PC-9 (cell line): ENCODE measurements around the gene ZFP3. TPM values are rescaled to one million over a fixed set of nuclear protein-coding genes. Genes with fewer than 3 reads are reported as not detected.

ENCODE experiments used
- BruUV-seq: library from RNA; stranded (reverse); fragments of 400-500 nt; replicated peaks from 2 replicates; lab custom pipeline; 2021; lab: Mats Ljungman, UMichigan
- CTCF ChIA-PET: fragments of 300-600 bp; sonication (Branson Sonifier 250); formaldehyde crosslinking; loops from one replicate; lab custom pipeline; 2022; ENCODE audit warnings: antibody characterized with exemption; lab: Charles Lee
- POLR2A ChIA-PET: fragments of 300-600 bp; sonication (Branson Sonifier 250); formaldehyde crosslinking; loops from one replicate; lab custom pipeline; 2022; ENCODE audit warnings: antibody characterized with exemption; ENCODE audit not compliant: unreplicated experiment; lab: Charles Lee
- DNase-seq, 2 experiments: peaks; one replicate each; pipeline versions ENCODE4 v3.0.0 to v3.0.0-alpha.2; 2015 to 2022; ENCODE audit warnings: mixed read lengths in 1 of 2
- H2AFZ ChIP-seq: fragments of 200-600 bp; sonication (generic); 2 replicates; pipeline ENCODE4 v1.8.1; 2017; ENCODE audit warnings: antibody characterized with exemption
- H3F3A ChIP-seq: fragments of 200-600 bp; sonication (generic); 2 replicates; pipeline ENCODE4 v1.8.1; 2017; ENCODE audit warnings: antibody characterized with exemption, mild to moderate bottlenecking, low read depth; ENCODE audit not compliant: insufficient read depth
- H3K27ac ChIP-seq: fragments of 200-600 bp; sonication (generic); 2 replicates; pipeline ENCODE4 v1.6.1; 2016; ENCODE audit warnings: mixed run types
- H3K27me3 ChIP-seq: fragments of 200-600 bp; sonication (generic); 2 replicates; pipeline ENCODE4 v1.6.1; 2016; ENCODE audit warnings: low read depth, mixed run types; ENCODE audit not compliant: insufficient read depth
- H3K36me3 ChIP-seq: fragments of 200-600 bp; sonication (generic); 2 replicates; pipeline ENCODE4 v1.6.1; 2016; ENCODE audit warnings: low read depth, mixed run types
- H3K4me1 ChIP-seq: fragments of 200-600 bp; sonication (generic); replicated peaks from 2 replicates; pipeline ENCODE4 v1.6.1; 2016; ENCODE audit warnings: mixed run types; ENCODE audit not compliant: insufficient read depth
- H3K4me2 ChIP-seq: fragments of 200-600 bp; sonication (generic); 2 replicates; pipeline ENCODE4 v1.6.1; 2017; ENCODE audit warnings: mixed run types
- H3K4me3 ChIP-seq: fragments of 200-600 bp; sonication (generic); 2 replicates; pipeline ENCODE4 v1.6.1; 2016; ENCODE audit warnings: mixed run types
- H3K79me2 ChIP-seq: fragments of 200-600 bp; sonication (generic); 2 replicates; pipeline ENCODE4 v1.6.1; 2017; ENCODE audit warnings: low read depth, mixed run types
- H3K9me2 ChIP-seq: fragments of 200-600 bp; sonication (generic); 2 replicates; pipeline ENCODE4 v1.8.1; 2017; ENCODE audit warnings: mild to moderate bottlenecking; ENCODE audit not compliant: insufficient read depth
- H3K9me3 ChIP-seq: fragments of 200-600 bp; sonication (generic); 2 replicates; pipeline ENCODE4 v1.8.1; 2016; ENCODE audit warnings: low read depth; ENCODE audit not compliant: insufficient read depth
- H4K20me1 ChIP-seq: fragments of 200-600 bp; sonication (generic); 2 replicates; pipeline ENCODE4 v1.8.1; 2017; ENCODE audit not compliant: insufficient read depth
- EZH2 ChIP-seq: fragments of 200-600 bp; sonication (generic); IDR thresholded peaks from 2 replicates; pipeline ENCODE4 v1.8.0; 2017; ENCODE audit warnings: antibody characterized with exemption, low read depth
- intact Hi-C: fragments of 100-400 bp; cut with micrococcal nuclease; formaldehyde crosslinking; loops from one replicate; pipeline ENCODE4 v1.10.0; 2022; ENCODE audit not compliant: unreplicated experiment
- total RNA-seq: library from RNA; stranded (reverse); gene quantifications from 2 replicates; pipeline ENCODE4 v1.2.3, GENCODE V29; 2021
- TF ChIP-seq, protein P1 (sequence below): fragments of 200-600 bp; sonication (generic); conservative IDR thresholded peaks from 2 replicates; pipeline ENCODE4 v1.6.1; 2017; ENCODE audit warnings: mixed run types, antibody characterized with exemption, mild to moderate bottlenecking, moderate library complexity

The ZFP3 gene
- total RNA-seq, 1 experiment from 2014 or later = 4.5 TPM

DNA sequence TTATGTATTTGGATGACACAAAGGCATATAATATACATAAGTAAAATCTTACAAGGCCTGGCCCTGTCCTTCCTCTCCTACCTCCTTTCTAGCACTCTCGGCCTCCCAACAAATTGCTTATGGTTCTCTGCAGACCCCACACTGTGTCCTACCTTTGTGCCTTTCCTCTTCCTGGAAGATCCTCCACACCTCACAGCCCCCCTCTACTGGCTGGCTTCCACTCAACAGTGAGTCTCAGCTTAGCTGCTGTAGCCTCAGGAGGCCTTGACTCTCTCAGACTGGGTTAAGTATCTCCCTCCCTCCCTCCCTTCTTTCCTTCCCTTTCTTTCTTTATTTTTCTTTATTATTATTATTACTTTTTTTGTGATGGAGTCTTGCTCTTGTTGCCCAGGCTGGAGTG, 34.7 kb upstream of the ZFP3 start:
- Histone ChIP-seq H3K9me2 (no peaks in the 10 kb centered on the region), H3K79me2 (no peaks in the 10 kb centered on the region), H3K9me3 (no peaks in the 10 kb centered on the region), H4K20me1 (no peaks in the 10 kb centered on the region), H3K27me3 (no peaks in the 10 kb centered on the region), H3K4me1 (peaks cover 13% of the 10 kb centered on the region), H2AFZ (no peak overlapping the region), H3K27ac (no peak overlapping the region), H3K4me2 (no peak overlapping the region), H3F3A (no peaks in the 10 kb centered on the region), H3K36me3 (no peaks in the 10 kb centered on the region), H3K4me3 (no peak overlapping the region)
- DNase-seq = no peak
- BruUV-seq = no TSS peak
- ChIA-PET POLR2A (no interaction called here), CTCF (no interaction called here)
- intact Hi-C loops = no loop called here
- TF ChIP-seq EZH2 = no peak
- TF ChIP-seq, protein P1, sequence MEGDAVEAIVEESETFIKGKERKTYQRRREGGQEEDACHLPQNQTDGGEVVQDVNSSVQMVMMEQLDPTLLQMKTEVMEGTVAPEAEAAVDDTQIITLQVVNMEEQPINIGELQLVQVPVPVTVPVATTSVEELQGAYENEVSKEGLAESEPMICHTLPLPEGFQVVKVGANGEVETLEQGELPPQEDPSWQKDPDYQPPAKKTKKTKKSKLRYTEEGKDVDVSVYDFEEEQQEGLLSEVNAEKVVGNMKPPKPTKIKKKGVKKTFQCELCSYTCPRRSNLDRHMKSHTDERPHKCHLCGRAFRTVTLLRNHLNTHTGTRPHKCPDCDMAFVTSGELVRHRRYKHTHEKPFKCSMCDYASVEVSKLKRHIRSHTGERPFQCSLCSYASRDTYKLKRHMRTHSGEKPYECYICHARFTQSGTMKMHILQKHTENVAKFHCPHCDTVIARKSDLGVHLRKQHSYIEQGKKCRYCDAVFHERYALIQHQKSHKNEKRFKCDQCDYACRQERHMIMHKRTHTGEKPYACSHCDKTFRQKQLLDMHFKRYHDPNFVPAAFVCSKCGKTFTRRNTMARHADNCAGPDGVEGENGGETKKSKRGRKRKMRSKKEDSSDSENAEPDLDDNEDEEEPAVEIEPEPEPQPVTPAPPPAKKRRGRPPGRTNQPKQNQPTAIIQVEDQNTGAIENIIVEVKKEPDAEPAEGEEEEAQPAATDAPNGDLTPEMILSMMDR = no peak

DNA sequence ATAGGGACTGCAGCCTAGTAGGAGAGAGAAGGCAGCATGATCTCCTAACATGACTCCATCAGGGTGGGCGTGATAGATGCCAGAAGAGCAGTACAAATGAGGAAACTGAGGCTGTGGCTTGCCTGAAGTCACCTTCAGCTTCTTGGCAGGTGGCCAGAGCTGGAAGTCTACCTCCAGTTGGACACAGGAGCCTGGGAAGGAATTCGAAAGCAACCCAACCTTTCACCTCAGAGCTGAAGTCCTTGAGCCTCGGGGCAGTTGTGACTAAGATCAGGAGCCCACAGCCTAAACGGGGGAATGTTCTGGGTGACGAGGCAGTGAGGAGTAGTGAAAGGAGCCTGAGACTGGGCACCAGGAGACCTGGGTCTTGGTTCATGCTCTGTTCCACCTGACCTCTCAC, 33.6 kb upstream of the ZFP3 start:
- Histone ChIP-seq H3K27ac (no peak overlapping the region), H3K27me3 (no peaks in the 10 kb centered on the region), H3K4me1 (peaks cover 13% of the 10 kb centered on the region), H3K79me2 (no peaks in the 10 kb centered on the region), H3F3A (no peaks in the 10 kb centered on the region), H3K9me3 (no peaks in the 10 kb centered on the region), H3K9me2 (no peaks in the 10 kb centered on the region), H3K4me2 (peak overlapping the region; percentile 12; the same call in 1 of the 2 replicates), H4K20me1 (no peaks in the 10 kb centered on the region), H3K4me3 (no peak overlapping the region), H2AFZ (no peak overlapping the region), H3K36me3 (no peaks in the 10 kb centered on the region)
- ChIA-PET POLR2A (no interaction called here), CTCF (interaction anchor here (0.6 kb wide), 1 partner anchor 17 kb away, joined by 5 read pairs; no protein-coding TSS in a partner anchor)
- TF ChIP-seq, protein P1 = no peak
- no peak for TF ChIP-seq EZH2
- intact Hi-C loops = no loop called here
- BruUV-seq = no TSS peak
- peak; percentile 31 to 79 for DNase-seq

DNA sequence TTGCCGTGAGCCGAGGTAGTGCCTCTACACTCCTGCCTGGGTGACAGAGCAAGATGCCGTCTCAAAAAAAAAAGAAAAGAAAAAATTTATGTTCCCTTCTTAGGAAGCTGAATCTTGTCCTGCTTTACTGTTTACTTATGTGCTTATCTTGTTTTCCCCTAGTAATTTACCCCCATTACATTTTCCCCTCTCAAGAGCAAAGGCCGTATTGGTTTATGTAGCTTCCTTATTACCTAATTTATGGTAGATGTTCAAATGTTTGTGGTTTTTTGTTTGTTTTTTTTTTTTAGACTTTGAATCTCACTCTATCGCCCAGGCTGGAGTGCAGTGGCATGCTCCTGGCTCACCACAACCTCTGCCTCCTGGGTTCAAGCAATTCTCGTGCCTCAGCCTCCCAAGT, 32.8 kb upstream of the ZFP3 start:
- TF ChIP-seq, protein P1 = no peak
- no peak for TF ChIP-seq EZH2

More for the DNA sequence above, 32.8 kb upstream of the ZFP3 start:
- Histone ChIP-seq H3K9me3 (no peaks in the 10 kb centered on the region), H3K36me3 (no peaks in the 10 kb centered on the region), H3K4me2 (no peak overlapping the region), H3K9me2 (no peaks in the 10 kb centered on the region), H3F3A (no peaks in the 10 kb centered on the region), H3K27ac (no peak overlapping the region), H4K20me1 (no peaks in the 10 kb centered on the region), H3K27me3 (no peaks in the 10 kb centered on the region), H2AFZ (no peak overlapping the region), H3K4me1 (peaks cover 13% of the 10 kb centered on the region), H3K79me2 (no peaks in the 10 kb centered on the region), H3K4me3 (no peak overlapping the region)
- ChIA-PET POLR2A (no interaction called here), CTCF (no interaction called here)
- BruUV-seq = no TSS peak
- no peak for DNase-seq
- intact Hi-C loops = no loop called here
